GDM1 (cell line): Measurements from ENCODE around the gene TSPAN18.

Experiments used
- DNase-seq: peaks from one replicate; lab custom pipeline; 2025; lab: John Stamatoyannopoulos, UW

TSPAN18 gene

DNA sequence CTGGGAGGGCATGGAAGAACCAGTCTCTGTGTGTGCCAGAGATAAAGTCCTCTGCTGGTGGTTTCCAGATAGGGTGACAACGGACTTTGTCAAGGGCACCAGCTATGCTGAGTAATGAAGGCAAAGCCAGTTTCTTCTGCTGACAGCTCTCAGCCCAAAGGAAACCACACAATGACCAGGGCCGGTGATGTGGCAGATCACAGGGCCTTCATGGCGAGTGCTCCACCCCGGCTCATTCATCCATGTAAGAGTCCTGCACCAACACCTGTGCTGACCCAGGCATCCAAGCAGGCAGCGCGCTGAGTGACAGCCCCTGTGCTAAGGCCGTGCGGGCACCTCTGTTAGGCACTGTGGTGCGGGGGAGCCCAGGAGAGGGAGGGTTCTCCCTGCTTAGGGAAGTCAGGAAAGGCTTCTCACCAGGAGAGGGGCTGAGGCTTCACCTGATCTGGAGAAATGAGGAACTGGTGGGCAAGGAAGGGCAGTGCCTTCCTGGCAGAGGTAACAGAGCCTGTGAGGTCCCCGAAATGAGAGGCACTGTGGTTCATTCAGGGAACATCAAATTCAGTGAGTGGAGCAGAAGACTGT, 190.1 kb downstream of the TSPAN18 start:
- DNase-seq = peak; percentile 9

- no peak for DNase-seq
Observed at GRCh38 chr11:44917741-44918140, 191.0 kb downstream of the TSPAN18 start.

- DNase-seq = no peak
Observed at GRCh38 chr11:44920451-44920850, 193.7 kb downstream of the TSPAN18 start.

DNA sequence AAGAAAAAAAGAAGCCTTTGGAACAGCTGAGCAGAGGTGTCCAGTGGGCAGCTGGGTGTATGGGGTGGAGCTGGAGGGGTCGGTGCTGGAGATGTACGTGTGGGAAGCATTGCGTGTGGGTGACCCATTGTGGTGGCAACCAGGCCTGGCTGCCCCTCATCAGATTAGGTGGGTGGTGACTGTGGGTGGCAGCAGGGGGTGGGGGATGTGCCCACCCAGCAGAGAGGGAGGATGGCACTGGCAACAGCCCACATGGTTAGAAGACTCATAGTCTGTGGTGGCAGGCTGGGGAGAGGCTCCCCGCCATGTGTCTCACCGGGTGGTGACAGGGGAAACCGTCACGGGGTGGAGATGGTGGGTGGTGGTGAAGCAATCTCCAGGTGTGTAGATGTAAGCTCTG, 196.4 kb downstream of the TSPAN18 start:
- DNase-seq = no peak

- no peak for DNase-seq
Observed at GRCh38 chr11:44923806-44924205, 197.0 kb downstream of the TSPAN18 start.

DNA sequence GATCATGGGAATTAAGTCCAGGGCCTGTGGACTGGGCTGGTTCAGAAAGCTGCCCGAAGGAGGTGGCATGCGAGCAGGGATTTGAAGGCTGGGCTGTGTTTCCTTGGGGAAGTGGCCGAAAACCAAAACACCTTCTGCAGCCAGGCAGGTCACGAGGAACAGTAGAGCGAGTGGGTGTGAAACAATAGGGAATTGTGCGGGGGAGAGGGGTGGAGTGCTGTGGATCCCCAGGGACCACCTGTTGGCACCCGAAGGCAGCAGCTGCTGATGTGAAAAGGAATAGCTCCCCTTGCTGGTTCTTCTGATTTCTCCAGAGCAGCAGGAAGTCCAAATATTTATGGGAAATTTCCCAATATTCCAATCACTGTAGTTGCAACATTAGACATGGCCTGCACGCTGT, 199.3 kb downstream of the TSPAN18 start:
- DNase-seq = no peak

DNA sequence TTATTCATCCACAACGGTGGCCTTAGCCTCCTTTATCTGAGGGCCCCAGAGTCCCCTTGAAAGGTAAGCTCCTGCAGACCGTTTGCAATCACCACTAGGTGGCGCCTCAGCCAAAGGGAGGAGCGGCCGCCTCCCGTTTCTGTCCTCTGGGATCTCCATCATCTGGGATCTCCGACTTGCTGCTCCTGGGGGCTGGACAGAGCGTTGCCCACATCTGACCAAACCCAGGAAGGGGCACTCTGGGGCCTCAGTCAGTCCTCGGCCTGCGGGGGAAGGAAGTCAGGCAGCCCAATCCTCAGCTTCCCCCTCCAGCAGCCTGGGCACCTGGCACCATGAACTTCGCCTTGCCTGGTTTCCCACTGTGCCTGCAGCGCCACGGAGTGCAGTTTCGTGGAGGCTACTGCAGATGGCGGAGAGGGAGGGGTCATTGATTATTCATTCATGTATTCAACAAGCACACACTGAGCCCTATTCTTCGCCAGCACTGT, 200.5 kb downstream of the TSPAN18 start:
- DNase-seq = peak; percentile 21

DNA sequence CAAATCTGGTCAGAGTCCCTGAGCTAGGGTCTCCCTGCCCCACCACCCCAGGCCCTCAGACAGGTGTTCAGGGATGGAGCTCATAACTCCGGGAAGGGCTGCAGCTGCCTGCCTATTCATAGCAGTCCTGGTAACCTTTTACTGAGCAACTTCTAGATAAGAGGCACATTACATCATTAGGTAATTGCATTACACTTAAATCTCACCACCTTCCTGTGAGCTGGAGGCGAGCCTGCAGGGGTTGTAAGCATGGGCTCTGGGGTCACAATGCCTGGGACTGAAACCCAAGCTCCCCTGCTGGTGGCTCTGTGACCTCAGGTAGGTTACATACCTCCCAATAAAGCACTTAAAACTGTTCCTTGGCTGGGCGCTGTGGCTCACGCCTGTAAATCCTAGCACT, 201.4 kb downstream of the TSPAN18 start:
- DNase-seq = no peak

DNA sequence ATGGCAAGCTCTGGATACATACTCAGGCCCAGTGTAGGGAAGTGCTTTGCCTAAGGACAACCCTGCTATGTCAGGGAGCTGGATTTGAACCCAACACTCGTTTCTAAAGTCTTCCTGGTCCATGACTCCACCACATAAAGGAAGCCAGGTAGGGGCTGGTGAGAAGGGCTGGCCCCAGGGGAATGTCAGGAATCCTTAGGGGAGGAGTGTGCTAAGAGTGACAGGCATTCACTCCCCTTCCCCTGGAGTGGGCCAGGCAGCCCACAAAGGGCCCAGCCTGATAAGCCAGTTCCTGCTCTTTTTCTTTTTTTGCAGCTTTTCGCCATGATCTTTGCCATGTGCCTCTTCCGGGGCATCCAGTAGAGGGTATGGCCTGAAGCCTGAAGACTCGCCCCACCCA, 202.1 kb downstream of the TSPAN18 start:
- DNase-seq = no peak

GRCh38 chr11:44930588-44931302, 204.0 kb downstream of the TSPAN18 start:
- no peak for DNase-seq

DNA sequence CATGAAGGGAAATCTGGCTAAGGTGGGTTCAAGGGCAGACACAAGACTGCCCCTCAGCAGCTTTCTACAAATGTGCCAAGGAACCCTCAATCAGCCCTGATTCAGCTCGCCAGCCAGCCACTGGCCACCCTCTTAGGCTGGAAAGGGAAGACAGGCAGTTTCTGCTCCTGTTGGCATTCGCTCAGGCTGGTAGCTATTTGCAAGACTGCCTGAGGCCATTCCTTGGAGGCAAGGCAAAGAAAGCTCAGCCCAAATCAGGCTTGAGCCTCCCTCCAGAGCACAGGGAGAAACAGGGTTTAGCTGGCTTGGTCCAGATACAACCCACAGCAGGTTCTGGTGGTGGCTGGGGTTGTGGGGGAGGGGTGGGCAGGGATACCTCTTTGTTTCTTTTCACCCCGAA, 204.7 kb downstream of the TSPAN18 start:
- DNase-seq = no peak

GRCh38 chr11:44934110-44934509, 207.3 kb downstream of the TSPAN18 start:
- no peak for DNase-seq

DNA sequence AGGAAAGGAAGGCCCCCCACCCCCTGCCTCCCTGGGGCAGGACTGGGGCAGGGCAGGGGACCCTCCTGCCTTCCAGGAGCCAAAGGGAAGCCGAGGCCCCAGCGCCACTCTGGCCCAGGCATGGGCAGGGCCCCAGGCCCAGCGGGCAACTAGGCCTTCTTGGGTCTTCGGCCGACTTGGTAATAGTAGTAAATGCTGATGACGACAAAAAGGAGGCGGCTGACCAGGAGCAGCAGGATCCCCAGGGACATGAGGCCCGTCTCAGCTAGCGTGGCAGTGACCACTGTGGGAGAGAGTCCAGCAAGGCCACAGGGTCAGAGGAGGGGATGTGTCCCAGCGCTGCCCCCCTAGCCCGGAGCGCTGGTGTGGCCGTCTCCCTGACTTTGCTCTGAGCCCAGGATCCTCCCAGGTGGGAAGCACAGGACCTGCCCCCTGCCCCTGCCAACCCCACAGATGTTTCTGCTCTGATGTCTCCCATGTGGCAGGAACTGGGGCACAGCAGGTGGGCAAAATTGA, 208.0 kb downstream of the TSPAN18 start:
- DNase-seq = no peak

DNA sequence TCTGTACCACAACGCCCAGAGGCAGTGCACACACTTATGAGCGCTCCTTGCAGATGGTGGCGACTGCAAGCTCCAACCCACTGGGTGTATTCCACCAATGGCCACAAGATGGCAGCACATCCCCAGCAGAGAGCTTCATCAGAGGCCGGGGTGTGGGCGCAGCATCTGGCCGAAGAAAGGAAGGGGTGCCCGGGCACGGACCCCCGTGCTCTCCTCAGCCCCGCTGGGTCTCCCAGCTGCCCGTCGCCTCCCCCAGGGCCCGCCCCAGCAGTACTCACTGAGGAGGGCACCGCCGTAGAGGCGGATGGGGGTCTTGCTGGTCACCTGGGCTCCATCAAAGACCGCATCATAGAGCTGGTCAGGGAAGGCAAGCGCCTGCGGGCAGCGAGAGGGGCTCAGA, 209.8 kb downstream of the TSPAN18 start:
- peak; percentile 77 for DNase-seq

- no peak for DNase-seq
Observed at GRCh38 chr11:44936951-44937543, 210.3 kb downstream of the TSPAN18 start.

- no peak for DNase-seq
Observed at GRCh38 chr11:44938066-44938691, 211.4 kb downstream of the TSPAN18 start.

DNA sequence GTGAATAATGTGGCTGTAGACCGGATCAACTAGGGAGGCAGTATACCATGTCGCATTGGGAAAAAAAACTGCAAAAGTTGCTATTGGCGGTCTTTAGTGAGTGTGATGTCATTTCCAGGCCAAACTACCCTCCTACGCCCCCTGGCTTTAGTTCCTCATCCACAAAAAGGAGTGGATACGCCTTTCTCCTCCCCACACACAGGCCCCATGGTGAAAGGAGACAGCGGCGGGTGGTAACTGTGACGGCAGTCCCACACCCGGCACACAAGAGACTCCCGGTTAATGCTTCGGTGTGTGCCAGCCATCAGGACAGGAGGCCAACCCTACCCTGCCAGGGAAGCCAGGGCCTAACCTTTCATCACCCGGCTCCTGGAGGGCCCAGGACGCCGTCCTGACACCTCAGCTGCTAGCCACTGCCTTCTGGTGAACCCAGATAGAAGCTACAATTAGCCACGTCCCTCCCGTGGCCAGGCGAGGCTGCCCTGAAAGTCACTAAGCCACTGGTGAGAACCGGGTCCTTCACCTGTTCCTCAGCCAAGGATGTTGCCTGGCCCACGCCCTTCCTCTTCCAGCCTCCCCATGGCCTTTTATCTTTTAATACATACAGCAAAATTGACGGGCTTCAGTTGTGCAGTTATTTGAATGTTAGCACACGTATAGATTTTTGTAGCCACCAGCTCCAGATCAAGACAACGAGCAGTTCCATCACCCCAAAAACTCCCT, 213.1 kb downstream of the TSPAN18 start:
- peak; percentile 23 for DNase-seq

GRCh38 chr11:44940404-44940803, 213.6 kb downstream of the TSPAN18 start:
- DNase-seq = no peak

DNA sequence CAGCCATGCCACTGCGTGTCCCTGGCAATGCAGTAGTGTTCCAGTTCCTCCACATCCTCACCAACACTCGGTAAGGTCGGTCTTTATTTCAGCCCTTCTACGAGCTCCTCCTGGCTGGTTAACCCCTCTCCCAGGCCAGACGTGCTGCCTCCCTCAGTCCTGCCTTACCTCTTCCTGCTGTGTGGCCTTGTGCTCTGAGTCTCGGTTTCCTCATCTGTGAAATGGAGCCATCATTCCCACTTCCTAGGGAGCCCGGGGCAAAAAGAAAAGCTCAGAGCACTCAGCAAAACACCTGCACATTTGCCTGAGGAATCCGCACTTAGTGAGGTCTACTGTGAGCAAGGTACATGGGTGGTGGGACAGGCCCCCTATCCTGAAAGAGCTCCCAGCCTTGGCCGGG, 214.1 kb downstream of the TSPAN18 start:
- DNase-seq = no peak

DNA sequence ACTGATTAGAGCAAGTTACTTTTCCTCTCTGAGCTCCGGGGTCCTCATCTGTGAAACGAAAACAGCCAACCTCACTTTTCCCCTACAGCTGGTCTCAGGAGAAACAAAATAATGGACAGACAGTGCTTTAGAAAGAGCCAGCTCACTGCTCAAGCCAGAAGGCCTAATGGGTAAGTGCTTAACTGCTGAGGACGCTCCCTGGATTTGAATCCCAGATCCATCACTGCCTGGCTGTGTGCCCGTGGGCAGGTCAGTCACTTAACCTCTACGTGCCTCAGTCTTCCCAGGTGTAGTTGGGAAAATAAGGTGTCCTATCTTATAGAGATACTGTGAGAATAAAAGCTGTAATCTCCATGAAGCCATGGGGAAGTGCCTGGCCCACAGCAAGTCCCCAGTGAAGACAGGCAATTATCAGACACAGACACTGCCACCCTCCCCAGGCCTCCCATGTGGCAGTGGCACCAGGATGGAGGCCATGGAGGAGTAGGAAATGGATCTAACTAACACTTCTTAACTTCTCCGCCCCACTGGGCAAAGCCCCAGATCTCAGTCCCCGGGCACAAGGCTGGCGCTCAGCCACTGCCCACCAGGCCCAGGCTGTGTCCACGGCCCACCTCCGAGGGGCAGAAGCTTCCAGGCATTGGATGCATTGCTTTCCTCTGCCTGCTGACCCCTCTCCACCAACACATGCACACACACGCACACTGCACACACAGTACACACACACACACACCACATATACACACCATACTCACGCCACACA, 214.7 kb downstream of the TSPAN18 start:
- no peak for DNase-seq
